K562 (cell line): Measurements from ENCODE around the gene TXNL4A. TPM values are rescaled to one million over a fixed set of nuclear protein-coding genes. Genes with fewer than 3 reads are reported as not detected.

Source experiments
- ATAC-seq: fragments of 200-7000 bp; cut with Tn5 transposase; 3 replicates; pipeline ENCODE4 v1.9.1; 2020; ENCODE audit warnings: moderate library complexity
- BruUV-seq: library from RNA; stranded (reverse); fragments of 400-500 nt; replicated peaks from 2 replicates; lab custom pipeline; 2021; lab: Mats Ljungman, UMichigan
- CTCF ChIA-PET: fragments of 300-600 bp; formaldehyde crosslinking; extraction: SDS; loops from one replicate; lab custom pipeline; 2021; ENCODE audit warnings: low intra/inter-chr PET ratio; lab: Yijun Ruan, JAX
- POLR2A ChIA-PET: fragments of 300-600, 350-650 bp; sonication (Branson Sonifier 250); formaldehyde crosslinking; extraction: SDS; loops from one replicate; lab custom pipeline; 2021; ENCODE audit warnings: antibody characterized with exemption, inconsistent platforms; lab: Yijun Ruan, JAX
- DNase-seq, 4 experiments: peaks; one replicate each; pipeline versions ENCODE4 v3.0.0 to v3.0.0-alpha.2; 2011 to 2018; ENCODE audit warnings: low spot score in 3 of 4, mixed read lengths in 3 of 4; ENCODE audit errors: extremely low read depth in 1 of 4
- FAIRE-seq: peaks from 2 replicates; lab custom pipeline; 2011; peaks lifted over from hg19 to GRCh38; lab: Jason Lieb, UNC
- H2AFZ ChIP-seq: 2 replicates; pipeline ENCODE4 v1.6.0; 2011; ENCODE audit warnings: low read depth, low read length, control low read depth, inconsistent platforms
- H3K27ac ChIP-seq: fragments of 200-600 bp; 3 replicates; pipeline ENCODE4 v1.8.0; 2011; ENCODE audit warnings: low read depth, mild to moderate bottlenecking, control low read depth, inconsistent platforms, low read length, moderate library complexity, mixed read lengths; ENCODE audit errors: extremely low read depth
- H3K27me3 ChIP-seq, 2 experiments: fragments of 300-600 bp in 1 of 2; 2 replicates in 1 of 2; 3 replicates in 1 of 2; pipeline versions ENCODE4 v1.6.0 to v1.8.0; 2011; ENCODE audit warnings: inconsistent platforms in 2 of 2, low read length in 2 of 2, mild to moderate bottlenecking in 1 of 2, mixed read lengths in 1 of 2, moderate library complexity in 1 of 2; ENCODE audit not compliant: control insufficient read depth in 2 of 2, insufficient read depth in 2 of 2
- H3K36me3 ChIP-seq: fragments of 300-600 bp; 3 replicates; pipeline ENCODE4 v1.8.0; 2011; ENCODE audit warnings: mild to moderate bottlenecking, low read length, inconsistent platforms; ENCODE audit not compliant: control insufficient read depth, insufficient read depth
- H3K4me1 ChIP-seq, 2 experiments: fragments of 200-600 bp in 1 of 2; replicated peaks in 1 of 2; 2 replicates in 1 of 2; 3 replicates in 1 of 2; pipeline versions ENCODE4 v1.5.1 to v1.8.0; 2011; ENCODE audit warnings: inconsistent platforms in 2 of 2, low read length in 2 of 2, mild to moderate bottlenecking in 1 of 2, mixed read lengths in 1 of 2, moderate library complexity in 1 of 2; ENCODE audit not compliant: control insufficient read depth in 2 of 2, insufficient read depth in 2 of 2
- H3K4me2 ChIP-seq: 2 replicates; pipeline ENCODE4 v1.6.1; 2011; ENCODE audit warnings: low read length, control low read depth, inconsistent platforms, mixed read lengths; ENCODE audit not compliant: insufficient read depth
- H3K4me3 ChIP-seq: fragments of 200-600 bp; sonication (generic), shearing (Covaris generic); 2 replicates; pipeline ENCODE4 v1.5.1; 2016; ENCODE audit warnings: control low read depth, inconsistent platforms
- H3K79me2 ChIP-seq: fragments of 200-600 bp; 3 replicates; pipeline ENCODE4 v1.8.0; 2011; ENCODE audit warnings: low read length, inconsistent platforms; ENCODE audit not compliant: control insufficient read depth, insufficient read depth
- H3K9ac ChIP-seq, 2 experiments: 2 replicates each; pipeline versions ENCODE4 v1.6.0 to v1.6.1; 2011; ENCODE audit warnings: low read depth in 2 of 2, low read length in 2 of 2, control low read depth in 1 of 2, inconsistent platforms in 1 of 2, mild to moderate bottlenecking in 1 of 2, mixed read lengths in 1 of 2; ENCODE audit not compliant: insufficient read depth in 1 of 2
- H3K9me1 ChIP-seq: one replicate; pipeline ENCODE4 v1.6.0; 2011; ENCODE audit warnings: inconsistent platforms, mild to moderate bottlenecking, low read length, moderate library complexity; ENCODE audit not compliant: control insufficient read depth, insufficient read depth
- H3K9me3 ChIP-seq: replicated peaks from 2 replicates; pipeline ENCODE4 v1.5.1; 2011; ENCODE audit warnings: low read depth, low read length, inconsistent platforms; ENCODE audit not compliant: control insufficient read depth, insufficient read depth
- H4K20me1 ChIP-seq: replicated peaks from 2 replicates; pipeline ENCODE4 v1.6.1; 2011; ENCODE audit warnings: low read length, inconsistent platforms, mixed read lengths; ENCODE audit not compliant: control insufficient read depth, insufficient read depth
- ATF6 ChIP-seq: sonication (generic); formaldehyde crosslinking; IDR thresholded peaks from 2 replicates; pipeline ENCODE4 v1.4.0; 2020; ENCODE audit warnings: mild to moderate bottlenecking, missing genetic modification reagents
- BDP1 ChIP-seq: IDR thresholded peaks from 3 replicates; pipeline ENCODE4 v1.6.1; 2011; ENCODE audit not compliant: insufficient read length, insufficient read depth
- CBX3 ChIP-seq, 2 experiments: IDR thresholded peaks; 1 replicate in 1 of 2; 2 replicates in 1 of 2; pipeline ENCODE4 v1.6.1; 2012; ENCODE audit warnings: inconsistent platforms in 2 of 2, low read length in 2 of 2, borderline replicate concordance in 1 of 2, control low read depth in 1 of 2
- ELF1 ChIP-seq: fragments of 200-800 bp; sonication (Bioruptor generic); IDR thresholded peaks from 2 replicates; pipeline ENCODE4 v1.6.1; 2016; ENCODE audit warnings: missing genetic modification characterization, missing compliant biosample characterization
- ETV6 ChIP-seq, 3 experiments: fragments of 150-350 bp in 1 of 3; sonication (generic) in 1 of 3; formaldehyde crosslinking in 1 of 3; IDR thresholded peaks; 2 replicates each; pipeline versions ENCODE4 v1.6.1 to v1.8.0; 2014 to 2022; ENCODE audit warnings: borderline replicate concordance in 2 of 3, low read depth in 2 of 3, antibody characterized with exemption in 1 of 3, low read length in 1 of 3, mild to moderate bottlenecking in 1 of 3, missing genetic modification reagents in 1 of 3
- HMGN3 ChIP-seq: IDR thresholded peaks from 2 replicates; pipeline ENCODE4 v1.6.1; 2011; ENCODE audit warnings: borderline replicate concordance, low read depth, mild to moderate bottlenecking, mixed read lengths, low read length; ENCODE audit not compliant: insufficient read length; ENCODE audit errors: extremely low read depth
- NCOR1 ChIP-seq: fragments of 450-650 bp; IDR thresholded peaks from 2 replicates; pipeline ENCODE4 v1.6.1; 2016; ENCODE audit warnings: mild to moderate bottlenecking, moderate library complexity
- NONO ChIP-seq, 2 experiments: fragments of 200-400 bp in 1 of 2; fragments of 450-650 bp in 1 of 2; formaldehyde crosslinking in 1 of 2; IDR thresholded peaks; 2 replicates each; pipeline ENCODE4 v1.6.1; 2017; ENCODE audit warnings: low read depth in 2 of 2, mild to moderate bottlenecking in 2 of 2, moderate library complexity in 2 of 2, low read length in 1 of 2
- PHTF2 ChIP-seq: fragments of 250-450 bp; sonication (Bioruptor Pico); IDR thresholded peaks from 2 replicates; pipeline ENCODE4 v1.5.0; 2021; ENCODE audit warnings: mild to moderate bottlenecking
- RB1 ChIP-seq: fragments of 450-650 bp; IDR thresholded peaks from 2 replicates; pipeline ENCODE4 v1.6.1; 2017; ENCODE audit warnings: low read depth, mild to moderate bottlenecking
- SIN3B ChIP-seq: fragments of 450-650 bp; IDR thresholded peaks from 2 replicates; pipeline ENCODE4 v1.6.1; 2017; ENCODE audit warnings: low read depth, mild to moderate bottlenecking, moderate library complexity
- ZFP36 ChIP-seq: fragments of 150-350 bp; IDR thresholded peaks from 2 replicates; pipeline ENCODE4 v1.6.1; 2018; ENCODE audit warnings: low read length, low read depth; ENCODE audit not compliant: partially characterized antibody
- ZMIZ1 ChIP-seq, 2 experiments: fragments of 150-350 bp in 1 of 2; IDR thresholded peaks; 2 replicates each; pipeline ENCODE4 v1.6.1; 2012 to 2016; ENCODE audit warnings: low read depth in 2 of 2, low read length in 2 of 2, mild to moderate bottlenecking in 1 of 2, moderate library complexity in 1 of 2
- WGBS: fragments of 100-300 bp; shearing (Covaris generic); methylation state at CpG from one replicate; pipeline ENCODE4 v1.1.6; 2016; ENCODE audit warnings: low coverage, mixed read lengths; ENCODE audit not compliant: insufficient coverage; ENCODE audit errors: missing lambda C conversion rate; 5-methylcytosine and 5-hydroxymethylcytosine counted together
- in situ Hi-C: fragments of 300-500 bp; cut with MboI; formaldehyde crosslinking; loops from 4 replicates; pipeline ENCODE4 v1.15.0; 2018; ENCODE audit warnings: inconsistent platforms, mixed read lengths
- intact Hi-C: fragments of 100-400 bp; cut with micrococcal nuclease; formaldehyde crosslinking; loops from 2 replicates; pipeline ENCODE4 v1.14.2; 2022
- polyA plus RNA-seq, 8 experiments: library from polyadenylated mRNA; depleted of rRNA in 4 of 8; stranded (reverse) in 5 of 8; unstranded in 3 of 8; fragments of >200 nt; fragmentation: Nextera tagmentation in 2 of 8; fragmentation: Illumina TruSeq in 1 of 8; extraction: Ambion mirVana in 2 of 8; extraction: Trizol in 1 of 8; gene quantifications; 2 replicates each; pipeline versions ENCODE4 v1.2.1 to v1.2.3, GENCODE V29; 2011 to 2014; ENCODE audit warnings: inconsistent platforms in 1 of 8, missing spikeins in 1 of 8
- total RNA-seq, 7 experiments: library from RNA; depleted of rRNA in 6 of 7; stranded (reverse); fragments of >200 nt in 6 of 7; fragmentation: Illumina TruSeq in 2 of 7; extraction: Trizol in 2 of 7; gene quantifications; 2 replicates each; pipeline versions ENCODE4 v1.2.1 to v1.2.3, GENCODE V29; 2011 to 2021; ENCODE audit warnings: low replicate concordance in 1 of 7
- TF ChIP-seq, protein P1 (sequence below): fragments of 450-650 bp; IDR thresholded peaks from 2 replicates; pipeline ENCODE4 v1.6.1; 2016; ENCODE audit warnings: antibody characterized with exemption

The TXNL4A gene
- total and polyA plus RNA-seq, 9 of the 15 experiments (the other 6 are each of a cell fraction or from before 2014, with no cell fraction given) = 27.0 to 132 (median 87.5) TPM

GRCh38 chr18:79962835-79963657 is 25.3 kb downstream of the TXNL4A start:
- POLR2A ChIA-PET = no interaction called here
- no peaks in the 10 kb centered on the region for H3K9me1 ChIP-seq
- H3K9me3 ChIP-seq = no peaks in the 10 kb centered on the region
- H3K36me3 ChIP-seq = no peaks in the 10 kb centered on the region
- H3K79me2 ChIP-seq = no peaks in the 10 kb centered on the region
- no peak for FAIRE-seq
- WGBS = 83% methylated on average over 13 of the region's 30 CpGs
- H3K27me3 ChIP-seq = no peaks in the 10 kb centered on the region
- DNase-seq = no peak
- H4K20me1 ChIP-seq = no peaks in the 10 kb centered on the region
- ATAC-seq = no peak
- no peak overlapping the region for H2AFZ ChIP-seq
- no peak overlapping the region for H3K27ac ChIP-seq
- H3K4me1 ChIP-seq = peaks cover 15 to 29% of the 10 kb centered on the region in 2 experiments; a peak in 4 of 5 replicates
- intact Hi-C loops = no loop called here
- CTCF ChIA-PET = no interaction called here
- H3K9ac ChIP-seq = no peak overlapping the region
- BruUV-seq = no TSS peak
- no peak overlapping the region for H3K4me3 ChIP-seq
- in situ Hi-C loops = no loop called here
- no peak overlapping the region for H3K4me2 ChIP-seq
- TF ChIP-seq NCOR1 (no peak), HMGN3 (no peak), ELF1 (tag) (no peak), CBX3 (IDR thresholded peaks at IDR 0.05; ENCODE audit: borderline replicate concordance in 1 of 2, low read length in 2 of 2) (no peak), ATF6 (CRISPR knock-in tag) (no peak), ZMIZ1 (IDR thresholded peaks at IDR 0.05; ENCODE audit: low read depth in 2 of 2, low read length in 2 of 2) (no peak), SIN3B (no peak), PHTF2 (no peak), NONO (IDR thresholded peaks at IDR 0.05; ENCODE audit: low read depth in 2 of 2, low read length in 1 of 2) (no peak), BDP1 (no peak), ETV6 (IDR thresholded peaks at IDR 0.05; ENCODE audit: borderline replicate concordance in 1 of 2, low read depth in 2 of 2, low read length in 1 of 2) (no peak), ETV6 (CRISPR knock-in tag; IDR thresholded peaks at IDR 0.05; ENCODE audit: borderline replicate concordance) (no peak), ZFP36 (no peak), RB1 (no peak)
- TF ChIP-seq, protein P1, sequence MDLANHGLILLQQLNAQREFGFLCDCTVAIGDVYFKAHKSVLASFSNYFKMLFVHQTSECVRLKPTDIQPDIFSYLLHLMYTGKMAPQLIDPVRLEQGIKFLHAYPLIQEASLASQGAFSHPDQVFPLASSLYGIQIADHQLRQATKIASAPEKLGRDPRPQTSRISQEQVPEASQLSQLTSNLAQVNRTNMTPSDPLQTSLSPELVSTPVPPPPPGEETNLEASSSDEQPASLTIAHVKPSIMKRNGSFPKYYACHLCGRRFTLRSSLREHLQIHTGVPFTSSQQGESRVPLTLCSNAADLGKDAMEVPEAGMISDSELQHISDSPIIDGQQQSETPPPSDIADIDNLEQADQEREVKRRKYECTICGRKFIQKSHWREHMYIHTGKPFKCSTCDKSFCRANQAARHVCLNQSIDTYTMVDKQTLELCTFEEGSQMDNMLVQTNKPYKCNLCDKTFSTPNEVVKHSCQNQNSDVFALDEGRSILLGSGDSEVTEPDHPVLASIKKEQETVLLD = no peak
